ENCODE measurements around the gene DLG1. TPM values are rescaled to one million over a fixed set of nuclear protein-coding genes. Genes with fewer than 3 reads are reported as not detected.

The DLG1 gene
- total RNA-seq, 2 donors from 2014 or later, result 44.1 to 59.0 TPM

GRCh38 chr3:197259096-197259495, 39.3 kb downstream of the DLG1 start:
- ATAC-seq, result no peak
- intact Hi-C loops (cut with DNase I), result loop anchor here (5.0 to 10.0 kb wide), 3 partner anchors 193 to 256 kb away; no protein-coding TSS in a partner anchor
- no peak for DNase-seq

DNA sequence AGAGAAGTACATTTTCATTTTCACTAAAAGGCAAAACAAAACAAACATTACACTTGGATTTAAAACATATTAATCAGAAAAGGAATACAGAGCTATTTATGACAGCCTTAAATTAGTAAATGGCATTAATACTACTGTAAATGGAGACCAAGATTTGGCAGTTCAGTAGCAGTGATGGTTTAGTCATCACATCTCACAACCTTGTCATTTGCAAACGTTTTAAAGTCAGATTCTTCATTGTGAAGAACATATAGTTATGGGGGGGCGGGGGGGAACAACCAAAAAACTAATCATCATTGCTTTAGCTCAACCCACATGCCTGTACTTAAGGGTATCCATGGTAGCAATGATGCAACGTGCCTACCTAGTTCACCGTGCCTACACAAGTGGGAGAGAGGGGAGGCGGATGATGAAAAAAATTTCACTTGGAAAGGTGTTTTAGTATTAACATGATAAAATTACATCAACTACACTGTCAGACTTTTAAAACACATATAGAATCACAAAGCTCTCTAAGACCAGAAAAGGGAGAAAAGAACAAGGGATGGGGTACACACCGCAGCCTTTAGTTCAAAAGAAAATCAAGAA, 40.1 kb downstream of the DLG1 start:
- intact Hi-C loops (cut with DNase I), result loop anchor here (5.0 to 10.0 kb wide), 3 partner anchors 194 to 257 kb away; no protein-coding TSS in a partner anchor
- no peak for ATAC-seq
- no peak for DNase-seq

GRCh38 chr3:197257711-197258110, 40.7 kb downstream of the DLG1 start:
- no peak for ATAC-seq
- no peak for DNase-seq
- intact Hi-C loops (cut with DNase I), result loop anchor here (2.0 to 10.0 kb wide), 4 partner anchors 195 to 257 kb away; no protein-coding TSS in a partner anchor

GRCh38 chr3:197256836-197257444, 41.5 kb downstream of the DLG1 start:
- no peak for DNase-seq
- intact Hi-C loops (cut with DNase I), result loop anchor here (2.0 to 10.0 kb wide), 4 partner anchors 195 to 258 kb away; no protein-coding TSS in a partner anchor
- ATAC-seq, result no peak

GRCh38 chr3:197256104-197256503, 42.3 kb downstream of the DLG1 start:
- intact Hi-C loops (cut with DNase I), result loop anchor here (2.0 to 10.0 kb wide), 4 partner anchors 196 to 259 kb away; no protein-coding TSS in a partner anchor

DNA sequence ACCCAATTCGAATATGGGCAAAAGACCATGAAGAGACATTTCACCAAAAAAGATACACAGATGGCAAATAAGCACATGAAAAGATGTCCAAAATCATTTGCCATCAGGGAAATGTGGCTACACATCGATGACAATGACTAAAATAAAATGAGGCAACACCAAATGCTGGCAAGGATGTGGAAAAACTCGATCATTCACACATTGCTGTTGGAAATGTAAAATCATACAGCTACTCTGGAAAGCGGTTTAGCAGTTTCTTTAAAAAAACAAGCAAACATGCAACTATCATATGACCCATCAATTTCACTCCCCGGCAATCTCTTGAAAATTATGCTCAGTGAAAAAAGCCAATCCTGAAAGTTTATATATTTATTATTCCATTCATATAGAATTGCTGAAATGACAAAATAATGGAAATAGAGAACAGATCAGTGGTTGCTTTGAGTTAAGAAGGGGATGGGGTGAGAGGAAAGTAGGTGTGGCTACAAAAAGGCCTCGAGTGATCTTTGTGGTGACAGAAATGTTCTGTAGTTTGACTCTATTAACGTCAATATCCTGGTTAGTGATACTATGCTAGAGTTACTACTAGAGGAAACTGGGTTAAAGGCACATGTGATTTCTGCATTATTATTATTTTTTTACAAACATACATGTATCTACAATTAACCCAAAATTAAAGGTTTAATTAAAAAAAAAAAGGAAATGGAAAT, 45.0 kb downstream of the DLG1 start:
- intact Hi-C loops (cut with DNase I), result loop anchor here in 1 of 2 donors (10.0 kb wide), 2 partner anchors 201 to 261 kb away; no protein-coding TSS in a partner anchor
- ATAC-seq (no peak), DNase-seq (no peak)

More at GRCh38 chr3:197256104-197256503, 42.3 kb downstream of the DLG1 start:
- ATAC-seq, result no peak
- DNase-seq, result no peak

DNA sequence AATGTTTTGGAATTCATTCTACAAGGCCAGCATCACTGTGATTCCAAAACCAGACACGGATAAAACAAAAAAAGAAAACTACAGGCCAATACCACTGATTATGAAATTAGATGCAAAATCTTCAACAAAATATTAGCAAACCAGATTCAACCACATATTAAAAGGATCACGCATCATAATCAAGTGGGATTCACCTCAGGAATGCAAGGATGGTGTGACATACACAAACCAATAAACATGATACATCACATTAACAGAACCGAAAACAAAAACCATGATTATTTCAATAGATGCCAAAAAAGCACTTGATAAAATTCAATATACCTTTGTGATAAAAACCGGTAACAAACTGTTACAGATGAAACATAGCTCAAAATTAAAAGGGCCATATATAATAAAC, 48.9 kb downstream of the DLG1 start:
- no peak for ATAC-seq

DNA sequence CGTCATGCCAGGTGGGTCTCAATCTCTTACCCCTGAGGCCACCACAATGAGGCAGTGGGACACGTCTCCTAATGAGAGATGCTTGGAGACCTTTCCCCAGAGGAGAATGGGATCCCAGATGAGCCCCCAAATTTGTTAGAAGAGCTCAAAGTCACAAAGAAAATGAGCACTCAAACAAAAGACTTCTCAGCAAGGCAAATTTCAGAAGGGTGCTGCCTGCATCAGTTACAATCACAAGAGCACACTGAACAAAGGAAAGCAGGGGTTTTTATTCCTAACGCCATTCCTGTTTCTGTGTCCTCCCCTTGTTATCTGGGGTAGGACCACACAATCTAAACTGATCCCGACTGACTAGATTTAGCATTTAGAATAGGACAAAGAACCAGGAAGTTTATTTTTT, 50.1 kb downstream of the DLG1 start:
- intact Hi-C loops (cut with DNase I), result no loop called here
- ATAC-seq (no peak), DNase-seq (no peak)

More for the DNA sequence above, 48.9 kb downstream of the DLG1 start:
- intact Hi-C loops (cut with DNase I), result no loop called here
- DNase-seq, result no peak

DNA sequence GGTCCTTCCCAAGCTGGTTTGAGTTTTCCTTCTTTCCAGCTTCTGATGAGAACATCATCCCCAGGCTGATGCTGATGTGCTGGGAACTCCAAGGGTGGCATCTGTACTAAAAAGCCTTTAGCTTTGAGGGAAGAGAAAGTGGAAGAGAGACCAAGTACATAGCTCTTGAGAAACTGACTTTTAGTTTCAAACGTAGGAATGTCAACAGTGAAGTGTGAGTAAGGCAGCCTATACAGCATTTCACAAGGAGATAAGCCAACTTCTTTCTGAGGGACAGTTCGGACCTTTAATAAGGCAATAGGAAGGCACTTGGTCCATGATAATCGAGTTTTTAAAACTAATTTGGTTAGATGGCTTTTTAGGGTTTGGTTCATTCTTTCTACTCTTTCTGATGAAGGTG, 53.7 kb downstream of the DLG1 start:
- intact Hi-C loops (cut with DNase I), result no loop called here
- no peak for ATAC-seq
- DNase-seq, result no peak

GRCh38 chr3:197242784-197243432, 55.5 kb downstream of the DLG1 start:
- ATAC-seq (no peak), DNase-seq (no peak)
- intact Hi-C loops (cut with DNase I), result no loop called here

- intact Hi-C loops (cut with DNase I), result no loop called here
- ATAC-seq (no peak), DNase-seq (no peak)
Measured at GRCh38 chr3:197241173-197241572, 57.2 kb downstream of the DLG1 start.

DNA sequence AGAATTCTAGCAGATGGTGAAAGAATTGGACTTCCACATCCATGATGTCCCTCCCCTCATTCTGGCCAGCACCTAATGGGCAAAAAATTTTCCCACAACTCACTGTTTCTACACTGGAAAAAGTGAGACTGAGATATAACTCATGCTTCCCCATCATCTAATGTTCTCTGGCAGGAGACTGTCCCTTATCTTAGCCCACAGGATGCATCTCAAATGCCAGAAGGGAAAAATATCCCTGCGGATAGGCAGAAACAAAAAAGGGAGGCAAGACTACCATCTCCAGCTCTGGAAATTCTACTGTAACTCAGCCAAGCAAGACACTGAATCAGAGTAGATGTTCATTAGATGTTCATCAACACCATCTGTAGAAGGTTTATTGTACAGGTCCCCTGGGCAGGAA, 58.6 kb downstream of the DLG1 start:
- intact Hi-C loops (cut with DNase I), result no loop called here
- ATAC-seq (peak in 1 of 2 donors; percentile 33), DNase-seq (no peak)

DNA sequence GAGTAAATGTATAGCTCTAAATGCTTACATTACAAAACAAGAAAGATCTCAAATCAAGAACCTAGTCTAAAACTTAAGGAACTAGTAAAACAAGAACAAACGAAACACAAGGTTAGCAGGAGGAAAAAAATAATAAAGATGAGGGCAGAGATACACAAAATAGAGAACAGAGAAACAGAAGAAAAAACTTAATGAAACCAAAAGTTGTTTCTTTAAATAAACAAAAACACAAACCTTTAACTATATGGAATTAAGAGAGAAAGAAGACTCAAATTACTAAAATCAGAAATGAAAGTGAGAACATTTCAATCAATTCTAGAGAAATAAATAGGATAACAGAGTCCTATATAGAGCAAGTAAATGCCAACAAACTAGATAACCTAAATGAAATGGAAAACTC, 59.6 kb downstream of the DLG1 start:
- DNase-seq (no peak), ATAC-seq (no peak)
- intact Hi-C loops (cut with DNase I), result no loop called here

GRCh38 chr3:197237897-197238296, 60.5 kb downstream of the DLG1 start:
- intact Hi-C loops (cut with DNase I), result no loop called here
- DNase-seq (no peak), ATAC-seq (no peak)

- DNase-seq (no peak), ATAC-seq (no peak)
- intact Hi-C loops (cut with DNase I), result no loop called here
Measured at GRCh38 chr3:197236362-197236761, 62.0 kb downstream of the DLG1 start.

DNA sequence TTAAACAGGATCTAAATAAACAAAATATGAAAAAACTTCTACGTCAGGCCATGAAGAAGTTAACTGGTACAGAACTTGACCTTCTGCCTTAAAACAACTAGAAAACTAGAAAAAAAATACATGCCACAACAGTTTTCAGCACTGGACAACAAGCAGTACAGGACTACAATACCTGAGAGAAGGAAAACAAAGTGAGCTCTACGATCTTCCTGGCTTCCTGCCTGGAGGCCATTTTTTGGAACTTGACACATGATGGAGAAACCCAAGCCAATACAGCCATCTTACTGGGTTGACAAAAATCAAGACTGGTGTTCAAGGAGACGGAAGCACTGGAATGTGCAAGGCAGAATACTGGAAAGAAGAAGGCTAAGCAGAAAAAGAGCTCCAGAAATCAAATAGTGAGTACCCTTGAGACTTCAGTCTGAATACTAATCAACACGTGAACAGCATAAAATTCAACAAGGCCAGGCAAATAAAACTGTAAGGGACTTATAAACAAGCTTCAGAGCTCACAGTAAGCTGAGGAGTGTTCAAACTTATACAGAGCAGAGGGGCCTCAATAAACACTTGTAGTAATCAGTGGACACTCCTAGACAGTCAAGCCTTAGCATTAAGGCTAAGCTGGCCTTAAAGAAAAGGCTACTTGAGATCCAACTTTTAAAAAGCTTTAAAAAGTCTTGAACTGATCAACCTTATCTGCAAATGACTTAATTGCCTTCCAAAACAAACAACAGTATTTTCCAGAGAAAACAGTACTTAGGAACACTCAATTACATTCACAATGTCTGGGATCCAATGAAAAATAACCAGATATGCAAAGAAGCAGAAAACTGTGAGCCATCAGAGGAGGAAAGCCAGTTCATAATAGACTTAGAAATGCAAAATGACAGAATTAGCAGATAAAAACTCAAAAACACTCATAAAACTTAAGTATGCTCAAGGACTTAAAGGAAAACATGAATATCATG, 63.2 kb downstream of the DLG1 start:
- ATAC-seq, result peak in 1 of 2 donors; percentile 57
- intact Hi-C loops (cut with DNase I), result no loop called here
- DNase-seq, result no peak

DNA sequence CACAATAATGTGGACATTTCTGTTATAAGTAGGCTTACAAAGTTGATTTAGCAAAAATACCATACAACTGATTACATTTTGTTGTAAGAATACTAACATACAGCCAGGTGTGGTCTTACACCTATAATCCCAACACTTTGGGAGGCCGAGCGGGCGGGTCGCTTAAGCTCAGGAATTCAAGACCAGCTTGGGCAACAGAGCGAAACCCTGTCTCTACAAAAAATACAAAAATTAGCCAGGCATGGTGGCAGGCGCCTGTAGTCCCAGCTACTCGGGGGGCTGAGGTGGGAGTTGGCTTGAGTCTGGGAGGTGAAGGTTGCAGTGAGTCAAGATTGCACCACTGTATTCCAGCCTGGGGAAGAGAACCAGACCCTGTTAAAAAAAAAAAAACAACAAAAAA, 67.1 kb downstream of the DLG1 start:
- ATAC-seq, result no peak
- intact Hi-C loops (cut with DNase I), result no loop called here
- no peak for DNase-seq

- DNase-seq (no peak), ATAC-seq (no peak)
- intact Hi-C loops (cut with DNase I), result loop anchor here (10.0 kb wide), 3 partner anchors 225 to 285 kb away; no protein-coding TSS in a partner anchor
Measured at GRCh38 chr3:197229836-197230235, 68.6 kb downstream of the DLG1 start.
